HG03280 (cell line): ENCODE results near the gene CKB.

Experiments
- ATAC-seq: cut with Tn5 transposase; IDR thresholded peaks from one replicate; pipeline ENCODE4 v1.9.1; 2021; ENCODE audit warnings: mild to moderate bottlenecking, moderate library complexity; ENCODE audit not compliant: unreplicated experiment

The CKB gene

DNA sequence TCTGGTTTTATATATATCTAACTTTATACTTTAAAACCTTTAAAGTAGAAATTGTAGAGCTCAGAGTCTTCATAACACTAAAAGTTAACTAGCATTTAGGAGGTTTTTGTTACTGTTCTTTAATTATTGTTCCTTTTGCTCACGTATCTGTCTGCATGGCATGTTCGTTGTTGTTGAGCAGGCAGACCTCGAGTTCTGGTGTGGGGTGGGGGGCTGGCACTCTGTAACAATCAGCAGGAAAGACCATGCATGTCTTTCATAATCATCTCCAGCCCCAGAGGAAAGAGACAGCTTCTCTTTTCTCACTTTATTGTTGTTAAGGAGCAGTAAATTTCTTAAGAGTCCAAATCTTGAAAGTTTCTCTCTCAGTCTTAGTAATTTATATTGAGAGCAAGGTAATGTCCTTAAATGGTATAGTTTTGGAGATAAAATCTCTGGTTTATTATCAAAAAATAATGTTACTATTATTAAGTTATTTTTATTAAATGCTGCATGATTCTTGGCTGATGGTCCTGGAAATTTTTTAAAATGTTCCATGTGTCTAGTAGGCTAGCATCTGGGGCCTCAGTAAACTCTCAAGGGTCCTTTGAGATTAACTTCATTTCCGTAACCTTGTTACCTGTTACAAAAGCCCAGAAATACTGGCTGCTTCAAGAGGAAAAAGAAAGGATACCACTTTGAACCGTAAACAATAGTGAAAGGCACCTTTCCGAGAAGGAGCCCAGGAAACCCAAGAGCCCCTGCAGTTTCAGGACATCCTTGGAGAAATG lies 30.3 kb downstream of the CKB start:
- ATAC-seq, result no peak

GRCh38 chr14:103491691-103492090 lies 30.9 kb downstream of the CKB start:
- ATAC-seq, result no peak

- ATAC-seq, result no peak
Measured at GRCh38 chr14:103489621-103490020, 33.0 kb downstream of the CKB start.

DNA sequence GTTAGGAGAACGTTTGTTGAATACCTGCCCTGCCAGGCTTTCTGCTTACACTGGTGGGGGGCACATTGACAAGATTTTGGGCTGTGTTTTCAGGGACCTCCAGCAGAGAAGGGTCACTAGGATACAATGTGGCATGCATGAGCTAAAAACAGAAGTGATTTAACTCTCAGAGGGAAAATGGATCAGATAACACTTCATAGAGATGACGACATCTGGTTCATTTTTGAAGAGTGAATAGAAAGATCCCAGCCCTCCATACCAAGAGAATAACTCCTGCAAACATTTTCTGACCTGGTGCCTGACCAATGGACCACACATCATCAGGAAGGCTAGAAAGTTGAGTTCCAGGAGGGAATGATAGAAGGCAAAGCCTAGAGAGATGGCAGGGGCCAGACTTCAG lies 33.7 kb downstream of the CKB start:
- ATAC-seq, result no peak

DNA sequence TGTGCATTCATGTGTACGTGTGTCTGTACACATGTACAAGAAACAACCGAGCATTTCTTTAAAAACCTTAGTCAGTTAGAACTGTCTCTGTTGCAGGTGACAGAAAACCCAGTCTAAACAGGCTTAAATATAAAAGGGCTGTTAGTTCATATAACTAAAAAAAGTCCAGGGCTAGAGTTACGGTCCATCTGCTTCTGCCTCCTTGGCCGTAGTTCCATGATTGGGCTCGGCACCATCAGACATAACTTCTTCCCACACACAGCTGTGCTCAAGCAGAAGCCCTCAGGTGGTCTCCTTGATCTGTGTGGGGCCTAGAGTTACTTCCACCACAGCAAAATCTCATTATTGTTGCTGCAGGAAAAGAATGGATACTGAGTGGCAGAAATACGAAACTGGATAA lies 34.6 kb downstream of the CKB start:
- no peak for ATAC-seq

- ATAC-seq, result no peak
Measured at GRCh38 chr14:103485504-103485903, 37.1 kb downstream of the CKB start.

DNA sequence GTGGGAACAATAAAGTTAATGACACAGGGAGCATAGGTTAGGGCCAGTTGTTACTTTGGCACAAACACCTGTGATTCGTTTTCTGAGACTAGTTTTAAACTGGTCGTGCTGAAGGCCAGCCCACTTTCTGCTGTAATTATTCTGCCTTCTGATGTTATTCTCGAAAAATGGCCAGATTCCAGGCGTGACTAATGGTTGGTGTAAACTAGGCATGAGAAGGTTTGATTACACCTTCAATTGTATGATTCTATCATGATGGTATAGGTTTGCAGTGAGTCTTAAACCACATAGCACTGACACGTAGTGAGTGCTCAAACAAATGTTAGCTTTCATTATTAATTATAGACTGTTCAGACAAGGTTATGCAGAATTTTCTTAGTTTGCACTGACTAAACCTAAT lies 39.0 kb downstream of the CKB start:
- no peak for ATAC-seq

DNA sequence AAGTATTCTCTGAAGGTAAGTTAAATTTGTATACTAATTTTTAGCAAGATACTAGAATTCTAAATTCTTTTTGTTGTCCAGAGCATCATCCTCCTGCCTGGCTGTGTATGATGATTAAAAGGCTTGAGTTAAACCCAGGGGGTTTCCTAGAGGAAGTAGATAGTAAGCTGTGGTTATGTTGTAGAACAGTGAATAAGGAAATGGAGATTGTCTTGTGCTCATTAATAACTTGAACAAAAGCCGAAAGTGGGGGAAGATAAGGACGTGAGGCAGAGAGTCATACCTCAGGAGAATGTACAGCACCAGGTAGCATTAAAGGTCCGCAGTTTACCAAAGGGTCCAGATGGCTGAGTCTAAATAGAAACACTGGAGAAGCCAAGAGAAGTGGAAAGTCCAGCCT lies 42.0 kb downstream of the CKB start:
- no peak for ATAC-seq

DNA sequence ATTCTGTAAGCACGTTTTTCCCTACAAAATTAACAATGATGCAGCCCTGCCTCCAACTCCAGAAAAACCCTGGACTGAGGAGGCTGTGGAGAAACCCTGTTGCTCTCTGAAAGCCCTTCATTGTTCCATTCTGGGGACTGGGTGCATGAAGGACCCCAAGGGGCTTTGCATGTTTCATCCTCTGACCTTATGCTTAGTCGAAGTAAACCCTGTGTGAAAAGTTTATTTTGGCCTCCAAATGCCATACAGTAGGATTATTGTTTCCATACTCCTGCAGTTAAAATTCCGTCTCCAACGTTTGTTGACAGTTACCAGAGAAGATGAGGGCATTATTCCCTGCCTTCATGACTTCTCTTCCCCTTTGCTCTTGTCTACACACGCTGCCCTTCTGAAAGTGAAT lies 46.0 kb downstream of the CKB start:
- ATAC-seq, result no peak

- ATAC-seq, result no peak
Measured at GRCh38 chr14:103476065-103476464, 46.6 kb downstream of the CKB start.

DNA sequence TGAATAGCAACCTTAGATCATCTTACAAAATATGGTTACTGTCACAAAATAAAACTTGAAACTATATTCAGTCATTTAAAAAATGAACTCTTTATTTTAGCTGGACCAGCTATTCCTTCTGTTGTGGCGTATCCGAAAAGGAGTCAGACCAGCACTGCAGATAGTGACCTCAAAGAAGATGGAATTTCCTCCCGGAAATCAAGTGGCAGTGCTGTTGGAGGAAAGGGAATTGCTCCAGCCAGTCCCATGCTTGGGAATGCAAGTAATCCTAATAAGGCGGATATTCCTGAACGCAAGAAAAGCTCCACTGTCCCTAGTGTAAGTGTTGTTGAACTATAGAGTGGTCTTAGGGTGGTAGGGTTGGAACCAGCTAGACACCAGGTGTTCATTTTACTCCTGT lies 47.7 kb downstream of the CKB start:
- ATAC-seq, result no peak

GRCh38 chr14:103472939-103473338 lies 49.7 kb downstream of the CKB start:
- ATAC-seq, result no peak
